Measurements from ENCODE around the gene ZNF664.

- no peak for TF ChIP-seq EZH2 (IDR thresholded peaks at IDR 0.05; ENCODE audit: insufficient read depth, poor library complexity, severe bottlenecking)
- TF ChIP-seq EZH2phosphoT487 (IDR thresholded peaks at IDR 0.05; ENCODE audit: insufficient read depth, low read depth) = no peak
These were observed 51.8 kb downstream of the ZNF664 start for GRCh38 chr12:124024776-124025175.

Measured in GM23248 (cell line).